Common myeloid progenitor, CD34-positive (primary cell): ENCODE results near the gene CEND1.
A peak's percentile ranks its signal among the peaks of the same experiment; 100 is the strongest.

Experiments
- CTCF ChIA-PET: fragments of 350-600 bp; sonication (Branson Sonifier 250); formaldehyde crosslinking; loops from one replicate; lab custom pipeline; 2021; ENCODE audit warnings: antibody characterized with exemption; lab: Charles Lee
- POLR2A ChIA-PET: fragments of 350-600 bp; sonication (Branson Sonifier 250); formaldehyde crosslinking; loops from one replicate; lab custom pipeline; 2021; ENCODE audit warnings: antibody characterized with exemption; lab: Charles Lee
- DNase-seq, 3 donors: peaks; one replicate each; pipeline versions ENCODE4 v3.0.0 to v3.0.0-alpha.2; 2013
- H3K27ac ChIP-seq, 2 experiments: 1 replicate in 1 of 2; 2 replicates in 1 of 2; pipeline ENCODE4 v1.7.0; 2013; ENCODE audit warnings: inconsistent platforms in 2 of 2, low read length in 2 of 2, mild to moderate bottlenecking in 2 of 2, low read depth in 1 of 2, moderate library complexity in 1 of 2; ENCODE audit not compliant: severe bottlenecking in 2 of 2, insufficient read depth in 1 of 2, poor library complexity in 1 of 2
- H3K27me3 ChIP-seq, 5 experiments: replicated peaks in 2 of 5; 1 replicate in 3 of 5; 2 replicates in 2 of 5; pipeline versions ENCODE4 v1.6.1 to v1.7.0; 2013; ENCODE audit warnings: low read length in 4 of 5, mild to moderate bottlenecking in 2 of 5, moderate library complexity in 2 of 5, inconsistent platforms in 1 of 5; ENCODE audit not compliant: insufficient read depth in 5 of 5, control insufficient read depth in 4 of 5
- H3K36me3 ChIP-seq, 4 experiments: 1 replicate in 2 of 4; 2 replicates in 2 of 4; pipeline versions ENCODE4 v1.6.1 to v1.7.0; 2013; ENCODE audit warnings: low read length in 3 of 4, control low read depth in 1 of 4, mild to moderate bottlenecking in 1 of 4; ENCODE audit not compliant: control insufficient read depth in 4 of 4, insufficient read depth in 4 of 4
- H3K4me1 ChIP-seq, 4 experiments: 1 replicate in 3 of 4; 2 replicates in 1 of 4; pipeline versions ENCODE4 v1.6.1 to v1.7.1; 2013; ENCODE audit warnings: low read length in 3 of 4, mild to moderate bottlenecking in 3 of 4, control low read depth in 1 of 4, inconsistent platforms in 1 of 4, moderate library complexity in 1 of 4; ENCODE audit not compliant: control insufficient read depth in 4 of 4, insufficient read depth in 4 of 4; ENCODE audit errors: control extremely low read depth in 1 of 4
- H3K4me3 ChIP-seq, 7 experiments: 1 replicate in 4 of 7; 2 replicates in 3 of 7; pipeline versions ENCODE4 v1.5.1 to v1.7.0; 2013; ENCODE audit warnings: mild to moderate bottlenecking in 7 of 7, low read length in 6 of 7, moderate library complexity in 6 of 7, inconsistent platforms in 2 of 7, low read depth in 2 of 7, control low read depth in 1 of 7; ENCODE audit not compliant: insufficient read depth in 4 of 7, control insufficient read depth in 1 of 7; ENCODE audit errors: extremely low read depth in 1 of 7
- H3K9me3 ChIP-seq, 5 experiments: 1 replicate in 4 of 5; 2 replicates in 1 of 5; pipeline versions ENCODE4 v1.6.1 to v1.7.1; 2013; ENCODE audit warnings: low read length in 4 of 5, mild to moderate bottlenecking in 2 of 5, inconsistent platforms in 1 of 5, low read depth in 1 of 5, moderate library complexity in 1 of 5; ENCODE audit not compliant: control insufficient read depth in 4 of 5, insufficient read depth in 2 of 5; ENCODE audit errors: control extremely low read depth in 1 of 5
- WGBS: methylation state at CpG from one replicate; pipeline ENCODE4 v1.1.5; 2013; ENCODE audit not compliant: insufficient coverage; 5-methylcytosine and 5-hydroxymethylcytosine counted together

CEND1 gene

DNA sequence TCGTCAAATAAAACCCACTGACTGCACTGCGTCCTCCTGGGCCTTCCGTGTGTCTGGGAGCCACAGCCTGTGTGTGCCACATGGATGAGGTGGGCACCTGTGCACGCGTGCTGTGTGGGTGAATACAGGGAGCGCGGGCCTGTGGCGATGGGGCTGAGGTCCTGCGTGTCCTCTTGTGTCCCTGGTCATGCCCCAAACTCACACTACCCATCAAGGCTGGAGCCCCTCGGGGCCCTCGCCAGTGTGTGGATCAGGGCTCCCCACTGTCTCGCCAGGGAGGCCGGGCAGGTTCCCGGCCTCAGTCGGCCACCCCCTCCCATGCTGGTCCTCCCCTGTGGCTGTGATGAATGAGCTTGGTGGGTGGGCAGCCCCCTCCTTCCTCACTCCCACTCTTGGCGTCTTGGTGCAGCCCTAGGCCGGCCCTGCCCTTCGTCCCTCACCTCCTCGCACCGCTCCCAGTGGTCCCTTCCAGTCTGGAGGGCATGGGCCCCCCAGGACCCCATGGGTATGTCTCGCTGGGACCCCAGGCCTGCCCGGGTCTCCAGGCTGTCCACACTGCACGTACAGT, 42.2 kb upstream of the CEND1 start:
- no peak for DNase-seq
- Histone ChIP-seq H3K27me3 (peaks cover 0 to 56% (median 22%) of the 10 kb centered on the region in 5 experiments), H3K9me3 (no peaks in the 10 kb centered on the region), H3K27ac (peak overlapping the region in 1 of 2 experiments; percentile 54), H3K4me1 (peaks cover 0 to 77% (median 67%) of the 10 kb centered on the region in 4 experiments), H3K36me3 (peaks cover 0 to 9% (median 1%) of the 10 kb centered on the region in 4 experiments), H3K4me3 (peak overlapping the region in 5 of 7 experiments; percentile 10 to 78 (median 48))
- 89% methylated on average over 17 of the region's 23 CpGs for WGBS
- ChIA-PET CTCF (interaction anchor here (0.9 to 1.9 kb wide), 6 partner anchors 9 to 21 kb away, joined by 3 to 10 read pairs (median 6); no protein-coding TSS in a partner anchor), POLR2A (interaction anchor here (0.6 to 4.1 kb wide), 4 partner anchors 10 to 26 kb away, joined by 3 to 19 read pairs (median 5); partner anchors contain the start of genes POLR2L and TSPAN4)

- POLR2A ChIA-PET = interaction anchor here (0.6 to 4.1 kb wide), 5 partner anchors 9 to 25 kb away, joined by 3 to 19 read pairs (median 3); partner anchors contain the start of genes PNPLA2, POLR2L and TSPAN4
- 80% methylated on average over 26 of the region's 31 CpGs for WGBS
- Histone ChIP-seq H3K36me3 (peaks cover 0 to 2% (median 0%) of the 10 kb centered on the region in 4 experiments), H3K4me3 (peak overlapping the region in 1 of 7 experiments; percentile 55), H3K27me3 (peaks cover 0 to 56% (median 22%) of the 10 kb centered on the region in 5 experiments), H3K9me3 (no peaks in the 10 kb centered on the region), H3K4me1 (peaks cover 0 to 82% (median 73%) of the 10 kb centered on the region in 4 experiments), H3K27ac (no peak overlapping the region)
- DNase-seq = no peak
- CTCF ChIA-PET = interaction anchor here (1.0 to 1.9 kb wide), 6 partner anchors 9 to 20 kb away, joined by 4 to 10 read pairs (median 6); partner anchors contain the start of gene PNPLA2
Measured at GRCh38 chr11:831118-831864, 41.4 kb upstream of the CEND1 start.

DNA sequence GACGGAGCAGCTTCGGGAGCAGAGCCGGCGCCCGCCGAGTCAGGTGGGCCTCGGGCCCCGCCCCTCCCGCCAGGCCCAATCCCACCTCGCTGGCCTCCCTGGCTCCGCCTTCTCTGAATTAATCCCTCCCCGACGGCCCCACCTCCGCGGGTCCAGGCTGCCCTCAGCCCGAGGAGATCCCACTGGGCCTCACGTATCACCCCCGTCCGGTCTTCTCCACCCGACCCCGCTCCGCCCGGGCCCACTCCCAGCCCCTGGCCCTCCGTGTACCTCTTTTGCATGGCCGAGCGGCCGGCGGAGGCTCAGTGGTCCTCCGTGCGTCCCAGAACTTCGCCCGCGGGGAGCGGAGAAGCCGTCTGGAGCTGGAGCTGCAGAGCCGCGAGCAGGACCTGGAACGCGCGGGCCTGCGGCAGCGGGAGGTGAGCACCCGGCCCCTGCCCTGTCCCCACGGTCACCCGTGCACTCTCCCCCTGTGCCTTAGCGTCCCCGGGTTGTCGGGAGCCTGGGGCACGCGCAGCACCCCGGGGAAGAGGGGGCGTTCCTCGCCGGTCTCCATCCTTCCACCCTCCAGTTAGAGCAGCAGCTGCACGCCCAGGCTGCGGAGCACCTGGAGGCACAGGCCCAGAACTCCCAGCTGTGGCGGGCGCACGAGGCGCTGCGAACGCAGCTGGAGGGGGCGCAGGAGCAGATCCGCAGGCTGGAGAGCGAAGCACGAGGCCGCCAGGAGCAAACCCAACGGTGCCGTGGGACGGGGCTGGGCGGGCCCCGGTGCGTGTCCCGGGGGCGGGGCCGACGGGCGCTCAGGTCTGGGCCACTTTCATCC, 40.6 kb upstream of the CEND1 start:
- H3K27me3 ChIP-seq = peaks cover 0 to 58% (median 22%) of the 10 kb centered on the region in 5 experiments
- CTCF ChIA-PET = interaction anchor here (1.0 to 1.9 kb wide), 6 partner anchors 8 to 19 kb away, joined by 4 to 10 read pairs (median 6); partner anchors contain the start of gene PNPLA2
- POLR2A ChIA-PET = interaction anchor here (0.9 to 4.1 kb wide), 4 partner anchors 8 to 14 kb away, joined by 3 to 19 read pairs (median 6); partner anchors contain the start of genes PNPLA2, POLR2L and TSPAN4

DNA sequence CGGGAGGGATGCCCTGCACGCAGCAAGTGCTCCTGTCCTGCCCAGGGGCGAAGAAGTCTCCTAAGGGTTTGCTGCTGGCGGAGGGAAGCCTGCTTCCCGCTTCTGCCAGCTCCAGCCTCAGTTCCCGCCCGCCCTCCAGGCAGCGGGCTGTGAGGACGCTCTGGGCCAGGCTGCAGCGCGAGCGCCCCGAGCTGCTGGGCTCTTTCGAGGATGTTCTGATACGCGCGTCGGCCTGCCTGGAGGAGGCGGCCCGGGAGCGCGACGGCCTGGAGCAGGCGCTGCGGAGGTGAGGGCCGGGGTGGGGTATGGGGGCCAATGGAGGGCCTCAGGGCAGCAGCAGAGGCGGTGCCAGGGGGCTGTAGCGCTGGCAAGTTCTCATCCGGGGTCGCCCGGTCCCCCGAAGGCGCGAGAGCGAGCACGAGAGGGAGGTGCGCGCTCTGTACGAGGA, 40.0 kb upstream of the CEND1 start:
- Histone ChIP-seq H3K36me3 (peaks cover 0 to 8% (median 5%) of the 10 kb centered on the region in 4 experiments), H3K27me3 (peaks cover 0 to 59% (median 22%) of the 10 kb centered on the region in 5 experiments), H3K27ac (no peak overlapping the region), H3K4me3 (peak overlapping the region; percentile 11 to 62 (median 25)), H3K4me1 (peaks cover 0 to 83% (median 79%) of the 10 kb centered on the region in 4 experiments), H3K9me3 (no peaks in the 10 kb centered on the region)
- under 1% methylated on average over 30 of the region's 39 CpGs for WGBS
- POLR2A ChIA-PET = interaction anchor here (1.9 kb wide), 1 partner anchor 10 kb away, joined by 10 read pairs; the partner anchor contains the start of gene PNPLA2
- DNase-seq = no peak
- CTCF ChIA-PET = interaction anchor here (1.0 to 2.1 kb wide), 4 partner anchors 11 to 20 kb away, joined by 3 to 15 read pairs (median 4); partner anchors contain the start of genes PNPLA2 and RPLP2

More for the DNA sequence above, 40.6 kb upstream of the CEND1 start:
- Histone ChIP-seq H3K27ac (no peak overlapping the region), H3K4me1 (peaks cover 0 to 88% (median 81%) of the 10 kb centered on the region in 4 experiments), H3K36me3 (peaks cover 0 to 2% (median under 1%) of the 10 kb centered on the region in 4 experiments), H3K4me3 (peak overlapping the region; percentile 5 to 62 (median 32)), H3K9me3 (no peaks in the 10 kb centered on the region)
- WGBS = 1% methylated on average over 63 of the region's 78 CpGs
- DNase-seq = peak; percentile 43 to 71 (median 67)

DNA sequence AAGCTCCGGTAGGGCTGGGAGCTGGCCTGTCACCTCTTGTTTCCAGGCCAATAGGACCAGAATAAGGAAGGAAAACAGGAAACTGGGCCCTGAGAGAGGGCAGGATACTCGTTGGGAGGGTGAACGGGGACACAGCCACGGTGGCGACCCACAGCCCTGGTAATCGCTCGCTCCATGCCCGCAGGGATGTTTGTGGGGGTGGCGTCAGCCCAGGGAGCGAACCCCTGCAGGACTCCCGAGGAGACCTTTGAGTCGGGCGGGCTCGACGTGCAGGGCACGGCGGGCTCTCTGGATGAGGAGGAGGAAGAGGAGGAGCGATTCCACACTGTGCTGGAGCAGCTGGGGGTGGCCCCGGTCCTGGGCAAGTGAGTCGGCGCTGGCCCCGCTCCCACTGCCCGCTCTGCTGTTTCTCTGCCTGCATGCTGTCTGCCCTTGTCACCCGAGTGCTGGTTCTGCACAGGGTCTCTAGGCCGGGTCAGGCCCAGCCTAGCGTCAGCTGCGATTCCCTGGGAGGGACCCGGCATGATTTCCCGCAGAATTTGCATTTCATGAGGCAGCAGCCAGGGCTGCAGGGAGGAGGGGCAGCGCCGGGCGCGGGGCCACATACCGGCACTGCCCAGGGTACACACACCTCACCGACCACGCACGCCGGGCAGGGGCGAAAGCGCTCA, 39.4 kb upstream of the CEND1 start:
- Histone ChIP-seq H3K4me3 (peak overlapping the region in 6 of 7 experiments; percentile 13 to 62 (median 38)), H3K4me1 (peaks cover 0 to 77% (median 74%) of the 10 kb centered on the region in 4 experiments), H3K36me3 (peaks cover 0 to 14% (median 7%) of the 10 kb centered on the region in 4 experiments), H3K27ac (no peak overlapping the region), H3K9me3 (no peaks in the 10 kb centered on the region), H3K27me3 (peaks cover 0 to 58% (median 22%) of the 10 kb centered on the region in 5 experiments)
- CTCF ChIA-PET = interaction anchor here (1.0 to 2.1 kb wide), 3 partner anchors 10 to 20 kb away, joined by 3 to 15 read pairs (median 5); partner anchors contain the start of genes PNPLA2 and RPLP2
- POLR2A ChIA-PET = interaction anchor here (1.1 to 1.9 kb wide), 3 partner anchors 9 to 13 kb away, joined by 5 to 10 read pairs (median 6); partner anchors contain the start of genes PNPLA2 and POLR2L
- WGBS = under 1% methylated on average over 32 of the region's 40 CpGs
- no peak for DNase-seq
